Fibroblast of mammary gland (primary cell): ENCODE results near the gene VMP1.

Experiments
- DNase-seq: peaks from one replicate; pipeline ENCODE4 v3.0.0-alpha.2; 2010; ENCODE audit warnings: low read depth
- H3K4me3 ChIP-seq: 2 replicates; pipeline ENCODE4 v1.5.1; 2011; ENCODE audit warnings: low read depth, mild to moderate bottlenecking, low read length, moderate library complexity; ENCODE audit not compliant: control insufficient read depth
- CTCF ChIP-seq: conservative IDR thresholded peaks from 2 replicates; pipeline ENCODE4 v1.5.1; 2011; ENCODE audit warnings: low read depth, low read length, inconsistent platforms; ENCODE audit not compliant: control insufficient read depth, insufficient read depth

Gene VMP1

GRCh38 chr17:59762049-59762823, 54.8 kb downstream of the VMP1 start:
- no peak overlapping the region for H3K4me3 ChIP-seq
- peak; percentile 91 for DNase-seq
- no peak for TF ChIP-seq CTCF

GRCh38 chr17:59762824-59763374, 55.4 kb downstream of the VMP1 start:
- DNase-seq = no peak
- H3K4me3 ChIP-seq = no peak overlapping the region
- TF ChIP-seq CTCF = no peak

GRCh38 chr17:59763861-59764260, 56.4 kb downstream of the VMP1 start:
- no peak for TF ChIP-seq CTCF
- peak; percentile 93 for DNase-seq
- no peak overlapping the region for H3K4me3 ChIP-seq

GRCh38 chr17:59764292-59764741, 56.9 kb downstream of the VMP1 start:
- peak; percentile 86 for DNase-seq
- no peak for TF ChIP-seq CTCF

GRCh38 chr17:59765038-59765437, 57.6 kb downstream of the VMP1 start:
- no peak for DNase-seq
- no peak overlapping the region for H3K4me3 ChIP-seq
- no peak for TF ChIP-seq CTCF

More at GRCh38 chr17:59764292-59764741, 56.9 kb downstream of the VMP1 start:
- H3K4me3 ChIP-seq = no peak overlapping the region

- H3K4me3 ChIP-seq = no peak overlapping the region
- TF ChIP-seq CTCF = no peak
- DNase-seq = no peak
Measured at GRCh38 chr17:59766491-59766890, 59.0 kb downstream of the VMP1 start.
